DOHH2 (cell line): Measurements from ENCODE around the gene RNF111.

ENCODE experiments used
- H3F3A ChIP-seq: fragments of 200-600 bp; sonication (generic), shearing (Covaris generic); 2 replicates; pipeline ENCODE4 v1.6.0; 2016; ENCODE audit warnings: antibody characterized with exemption, mild to moderate bottlenecking; ENCODE audit not compliant: control insufficient read depth, insufficient read depth
- H3K27ac ChIP-seq: fragments of 200-600 bp; sonication (generic); 2 replicates; pipeline ENCODE4 v1.5.1; 2014; ENCODE audit warnings: low read depth, mild to moderate bottlenecking, low read length, moderate library complexity
- H3K27me3 ChIP-seq: fragments of 200-600 bp; sonication (generic); 2 replicates; pipeline ENCODE4 v1.6.1; 2014; ENCODE audit warnings: mild to moderate bottlenecking, low read length, mixed read lengths; ENCODE audit not compliant: control insufficient read depth
- H3K36me3 ChIP-seq: fragments of 200-600 bp; sonication (generic); 2 replicates; pipeline ENCODE4 v1.6.1; 2014; ENCODE audit warnings: mild to moderate bottlenecking, low read length, moderate library complexity, mixed read lengths; ENCODE audit not compliant: control insufficient read depth
- H3K4me1 ChIP-seq: fragments of 200-600 bp; sonication (generic); 2 replicates; pipeline ENCODE4 v1.6.1; 2014; ENCODE audit warnings: mild to moderate bottlenecking, low read length, mixed read lengths; ENCODE audit not compliant: control insufficient read depth
- H3K4me2 ChIP-seq: fragments of 200-600 bp; sonication (generic); 2 replicates; pipeline ENCODE4 v1.6.0; 2014; ENCODE audit warnings: mild to moderate bottlenecking, low read length, moderate library complexity
- H3K4me3 ChIP-seq: fragments of 200-600 bp; sonication (generic); 2 replicates; pipeline ENCODE4 v1.5.1; 2014; ENCODE audit warnings: mild to moderate bottlenecking, low read length, mixed read lengths
- H3K79me2 ChIP-seq: fragments of 200-600 bp; sonication (generic); 2 replicates; pipeline ENCODE4 v1.6.1; 2014; ENCODE audit warnings: mild to moderate bottlenecking, low read length, mixed read lengths; ENCODE audit not compliant: control insufficient read depth
- H3K9me2 ChIP-seq: fragments of 200-600 bp; sonication (generic); replicated peaks from 2 replicates; pipeline ENCODE4 v1.6.1; 2014; ENCODE audit warnings: mild to moderate bottlenecking, low read length, mixed read lengths; ENCODE audit not compliant: control insufficient read depth
- H3K9me3 ChIP-seq: fragments of 200-600 bp; sonication (generic); 2 replicates; pipeline ENCODE4 v1.6.1; 2014; ENCODE audit warnings: antibody characterized with exemption, low read length, mixed read lengths; ENCODE audit not compliant: control insufficient read depth, insufficient read depth
- H4K20me1 ChIP-seq: fragments of 200-600 bp; sonication (generic); 2 replicates; pipeline ENCODE4 v1.6.0; 2014; ENCODE audit warnings: low read depth, mild to moderate bottlenecking, antibody characterized with exemption, low read length, moderate library complexity; ENCODE audit not compliant: control insufficient read depth, insufficient read depth
- EZH2phosphoT487 ChIP-seq: fragments of 200-600 bp; sonication (generic); IDR thresholded peaks from 2 replicates; pipeline ENCODE4 v1.6.1; 2017; ENCODE audit warnings: borderline replicate concordance, mild to moderate bottlenecking, antibody characterized with exemption, low read length, moderate library complexity, mixed read lengths
- TF ChIP-seq, protein P1 (sequence below): fragments of 200-600 bp; sonication (generic); IDR thresholded peaks from one replicate; pipeline ENCODE4 v1.5.1; 2014; ENCODE audit warnings: antibody characterized with exemption, mild to moderate bottlenecking, low read depth, low read length; ENCODE audit not compliant: poor library complexity, severe bottlenecking

RNF111 gene

DNA sequence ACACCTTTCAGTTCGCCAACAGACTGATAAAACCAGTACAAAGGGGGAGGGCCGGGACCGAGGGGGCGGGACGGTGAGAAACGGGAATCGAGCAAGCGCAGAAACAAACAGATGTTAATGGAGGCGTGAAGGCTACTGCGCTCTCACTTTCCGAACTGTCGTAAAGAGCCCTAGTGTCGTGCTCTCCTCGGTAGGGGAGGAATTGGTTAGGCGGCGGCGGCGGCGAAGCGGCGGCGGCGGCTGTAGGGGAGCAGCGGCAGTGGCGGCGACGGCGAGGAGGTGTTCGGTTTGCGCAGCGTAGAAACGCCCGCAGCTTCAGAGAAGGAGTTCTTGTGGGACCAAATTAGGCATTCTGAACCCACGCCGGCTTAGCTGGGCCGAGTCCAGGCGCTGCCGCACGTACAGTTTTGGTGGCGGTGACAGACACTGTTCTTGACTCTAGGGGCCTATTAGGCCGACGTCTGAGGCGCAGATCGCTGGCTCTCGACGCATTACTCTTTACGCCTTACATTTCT, at the start of gene RNF111:
RNF111 (plus strand) TSS at position 173 of the 515 bp plus-strand sequence. CDS start 43,160 bp downstream, outside the sequence.
- peaks cover 20% of the 10 kb centered on the region for H3K4me1 ChIP-seq
- peak within 1 kb of the TSS; percentile 89 for H3K4me2 ChIP-seq
- peak within 1 kb of the TSS; percentile 94 for H3K4me3 ChIP-seq
- H3K9me3 ChIP-seq: no peaks in the 10 kb centered on the region
- H3K9me2 ChIP-seq: no peaks in the 10 kb centered on the region
- H3F3A ChIP-seq: no peaks in the 10 kb centered on the region
- 0 out of 2 replicates have a peak, but pooled peaks cover 2% of the 10 kb centered on the region for H3K27me3 ChIP-seq
- peak within 1 kb of the TSS; percentile 61 for H3K27ac ChIP-seq
- H4K20me1 ChIP-seq: peaks cover 21% of the 10 kb centered on the region
- H3K79me2 ChIP-seq: peaks cover 51% of the 10 kb centered on the region
- H3K36me3 ChIP-seq: peaks cover 31% of the 10 kb centered on the region
- TF ChIP-seq EZH2phosphoT487: no peak
- TF ChIP-seq, protein P1, sequence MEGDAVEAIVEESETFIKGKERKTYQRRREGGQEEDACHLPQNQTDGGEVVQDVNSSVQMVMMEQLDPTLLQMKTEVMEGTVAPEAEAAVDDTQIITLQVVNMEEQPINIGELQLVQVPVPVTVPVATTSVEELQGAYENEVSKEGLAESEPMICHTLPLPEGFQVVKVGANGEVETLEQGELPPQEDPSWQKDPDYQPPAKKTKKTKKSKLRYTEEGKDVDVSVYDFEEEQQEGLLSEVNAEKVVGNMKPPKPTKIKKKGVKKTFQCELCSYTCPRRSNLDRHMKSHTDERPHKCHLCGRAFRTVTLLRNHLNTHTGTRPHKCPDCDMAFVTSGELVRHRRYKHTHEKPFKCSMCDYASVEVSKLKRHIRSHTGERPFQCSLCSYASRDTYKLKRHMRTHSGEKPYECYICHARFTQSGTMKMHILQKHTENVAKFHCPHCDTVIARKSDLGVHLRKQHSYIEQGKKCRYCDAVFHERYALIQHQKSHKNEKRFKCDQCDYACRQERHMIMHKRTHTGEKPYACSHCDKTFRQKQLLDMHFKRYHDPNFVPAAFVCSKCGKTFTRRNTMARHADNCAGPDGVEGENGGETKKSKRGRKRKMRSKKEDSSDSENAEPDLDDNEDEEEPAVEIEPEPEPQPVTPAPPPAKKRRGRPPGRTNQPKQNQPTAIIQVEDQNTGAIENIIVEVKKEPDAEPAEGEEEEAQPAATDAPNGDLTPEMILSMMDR: no peak

DNA sequence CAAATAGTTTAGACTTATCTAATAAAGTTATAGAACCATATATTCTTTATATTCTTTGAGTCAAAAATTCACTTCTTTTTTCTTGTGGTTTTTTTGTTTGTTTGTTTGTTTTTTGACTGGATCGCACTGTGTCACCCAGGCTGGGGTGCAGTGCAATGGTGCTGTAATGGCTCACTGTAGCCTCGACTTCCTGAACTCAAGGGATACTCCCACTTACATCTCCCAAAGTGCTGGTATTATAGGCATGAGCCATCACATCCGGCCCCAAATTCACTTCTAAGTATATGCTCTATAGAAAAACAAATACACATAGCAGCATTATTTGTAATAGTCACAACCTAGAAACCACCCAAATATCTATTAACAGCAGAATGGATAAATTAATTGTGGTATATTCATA, 40.3 kb upstream of the RNF111 start:
- Histone ChIP-seq H3K27me3 (no peaks in the 10 kb centered on the region), H3K4me1 (no peaks in the 10 kb centered on the region), H3K27ac (no peak overlapping the region), H3K9me2 (no peaks in the 10 kb centered on the region), H3K79me2 (no peaks in the 10 kb centered on the region), H4K20me1 (no peaks in the 10 kb centered on the region), H3K9me3 (no peaks in the 10 kb centered on the region), H3F3A (no peaks in the 10 kb centered on the region), H3K4me3 (no peak overlapping the region), H3K4me2 (no peak overlapping the region), H3K36me3 (no peaks in the 10 kb centered on the region)
- TF ChIP-seq, protein P1: no peak
- TF ChIP-seq EZH2phosphoT487: no peak

DNA sequence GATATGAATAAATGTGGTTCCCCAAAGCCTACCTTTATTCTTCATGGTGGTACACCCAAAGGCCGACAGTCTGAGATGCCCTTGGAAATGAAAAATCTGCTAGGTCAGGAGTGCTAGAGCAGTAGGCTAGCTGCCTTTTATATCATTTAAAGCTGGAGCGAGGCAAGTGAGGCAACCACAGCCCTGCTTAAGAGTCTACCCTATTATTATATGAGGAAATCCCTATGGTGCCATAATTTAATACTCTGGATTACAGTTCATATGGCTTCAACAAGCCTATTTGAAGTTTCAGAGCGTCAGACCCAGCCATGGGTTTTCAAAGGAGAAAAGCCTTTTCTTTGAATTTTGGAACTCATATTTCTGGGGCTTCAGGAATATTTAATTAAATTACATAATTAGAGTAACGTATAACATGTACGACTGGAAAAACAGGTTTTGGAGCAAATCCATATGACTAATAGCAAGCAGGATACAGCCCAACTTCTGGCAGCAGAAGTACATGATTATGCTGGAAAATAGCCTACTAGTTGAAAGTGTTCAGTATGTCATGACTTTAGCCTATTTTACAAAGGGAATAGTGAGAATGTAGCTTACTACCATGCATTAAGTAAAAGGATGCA, 36.0 kb upstream of the RNF111 start:
- Histone ChIP-seq H4K20me1 (no peaks in the 10 kb centered on the region), H3F3A (no peaks in the 10 kb centered on the region), H3K9me2 (no peaks in the 10 kb centered on the region), H3K4me2 (no peak overlapping the region), H3K79me2 (no peaks in the 10 kb centered on the region), H3K4me1 (no peaks in the 10 kb centered on the region), H3K36me3 (no peaks in the 10 kb centered on the region), H3K9me3 (no peaks in the 10 kb centered on the region), H3K27ac (no peak overlapping the region), H3K27me3 (no peaks in the 10 kb centered on the region), H3K4me3 (no peak overlapping the region)
- TF ChIP-seq, protein P1: no peak
- no peak for TF ChIP-seq EZH2phosphoT487
